Transverse colon (tissue), 4 donors: Measurements from ENCODE around the gene RFFL. TPM values are rescaled to one million over a fixed set of nuclear protein-coding genes. Genes with fewer than 3 reads are reported as not detected.

Source experiments
- DNase-seq: peaks from one replicate; pipeline ENCODE4 v3.0.0-alpha.2; 2019
- H3K27ac ChIP-seq, 4 donors: fragments of 200-600 bp; sonication (generic); 2 replicates each; pipeline ENCODE4 v1.5.1; 2016 to 2018; ENCODE audit warnings: inconsistent platforms in 4 of 4
- H3K27me3 ChIP-seq: fragments of 200-600 bp; sonication (generic); 2 replicates; pipeline ENCODE4 v1.5.1; 2017; ENCODE audit warnings: inconsistent platforms
- H3K36me3 ChIP-seq, 4 donors: fragments of 200-600 bp; sonication (generic); 2 replicates each; pipeline ENCODE4 v1.5.1; 2017 to 2019; ENCODE audit warnings: inconsistent platforms in 4 of 4
- H3K4me1 ChIP-seq, 4 donors: fragments of 200-600 bp; sonication (generic); 2 replicates each; pipeline ENCODE4 v1.5.1; 2017 to 2020; ENCODE audit warnings: inconsistent platforms in 4 of 4
- H3K4me3 ChIP-seq, 4 donors: fragments of 200-600 bp; sonication (generic); 1 replicate in 1 of 4; 2 replicates in 3 of 4; pipeline versions ENCODE4 v1.5.1 to v1.6.1; 2017 to 2019; ENCODE audit warnings: inconsistent platforms in 4 of 4
- H3K9me3 ChIP-seq, 2 donors: fragments of 200-600 bp; sonication (generic); 2 replicates each; pipeline ENCODE4 v1.5.1; 2017 to 2019; ENCODE audit warnings: inconsistent platforms in 2 of 2
- CTCF ChIP-seq, 5 experiments: fragments of 200-600 bp in 3 of 5; fragments of 450-650 bp in 2 of 5; sonication (generic) in 3 of 5; IDR thresholded peaks; 1 replicate in 2 of 5; 2 replicates in 3 of 5; pipeline ENCODE4 v1.5.1; 2016 to 2017; ENCODE audit warnings: antibody characterized with exemption in 5 of 5, inconsistent platforms in 3 of 5, mild to moderate bottlenecking in 2 of 5, moderate library complexity in 1 of 5
- EP300 ChIP-seq: sonication (generic); formaldehyde crosslinking; IDR thresholded peaks from one replicate; pipeline ENCODE4 v1.6.1; 2017; ENCODE audit warnings: antibody characterized with exemption, low read depth
- POLR2A ChIP-seq: fragments of 450-650 bp; IDR thresholded peaks from one replicate; pipeline ENCODE4 v1.6.1; 2016; ENCODE audit warnings: antibody characterized with exemption, mild to moderate bottlenecking, moderate library complexity
- WGBS, 2 donors: methylation state at CpG; one replicate each; pipeline ENCODE4 v1.1.5; 2018; ENCODE audit warnings: low coverage in 1 of 2; 5-methylcytosine and 5-hydroxymethylcytosine counted together
- in situ Hi-C, 4 donors: fragments of 200-750 bp; cut with MboI; loops; one replicate each; pipeline versions ENCODE4 v1.15.0 to v1.15.1; 2017; ENCODE audit warnings: low sequenced_read_pairs in 3 of 4, low pct_ligation_motif_present in 1 of 4, low pct_unique_long_range_greater_than_20kb in 1 of 4
- intact Hi-C: fragments of 100-400 bp; cut with DNase I; formaldehyde crosslinking; loops from one replicate; pipeline ENCODE4 v1.15.1; 2023; ENCODE audit warnings: low total_unique reads
- small RNA-seq, 4 donors: library from RNA; depleted of rRNA; stranded (forward); fragments of <200 nt; gene quantifications; one replicate each; pipeline ENCODE3, GENCODE V24; 2016
- total RNA-seq, 4 donors: library from RNA; depleted of rRNA; stranded (reverse); fragments of >200 nt; gene quantifications; one replicate each; pipeline ENCODE4 v1.1.0, GENCODE V29; 2016

Gene RFFL
- total RNA-seq, 4 donors from 2014 or later, result 40.6 to 75.8 (median 50.7) TPM

- Histone ChIP-seq H3K4me3 (no peak overlapping the region), H3K36me3 (peaks cover 0 to 3% (median 0%) of the 10 kb centered on the region in 4 donors), H3K4me1 (peaks cover 11 to 21% (median 14%) of the 10 kb centered on the region in 4 donors), H3K27ac (no peak overlapping the region), H3K9me3 (no peaks in the 10 kb centered on the region), H3K27me3 (no peaks in the 10 kb centered on the region)
- no peak for TF ChIP-seq POLR2A
- no peak for TF ChIP-seq CTCF (IDR thresholded peaks at IDR 0.05)
- TF ChIP-seq EP300, result no peak
- intact Hi-C loops, result no loop called here
- DNase-seq, result no peak
- WGBS, 2 donors, result 83 to 92% methylated on average over 1 of the region's 1 CpG
- in situ Hi-C loops, result no loop called here
Measured at GRCh38 chr17:34958438-34958837, 105.1 kb downstream of the RFFL start.

Small RNA genes within 50 kb of the gene (small RNA-seq; reads per million reads assigned to genes)
- gene AC004223.1 (0 reads per million in 4 donors), gene RNU6-840P (0 reads per million in 4 donors)

Other genes with a start within 250 kb of the RFFL start
- gene CCT6B, start 102.2 kb downstream of the RFFL start, total RNA-seq, result 1 to 10 TPM in 1 of 4 donors, under 1 TPM in 1, not detected in 2; 0.96 to 1.9 TPM
- 10 to 100 TPM; 10.9 to 21.7 (median 14.1) TPM for gene ZNF830, start 102.2 kb downstream of the RFFL start, total RNA-seq
- gene LIG3, start 83.2 kb downstream of the RFFL start, total RNA-seq, result 10 to 100 TPM in 3 of 4 donors, 1 to 10 TPM in 1; 9.8 to 44.5 (median 23.9) TPM
- gene RAD51D, start 56.2 kb upstream of the RFFL start, total RNA-seq, result 10 to 100 TPM in 1 of 4 donors, 1 to 10 TPM in 3; 5.6 to 60.3 (median 7.8) TPM
- gene FNDC8, start 57.9 kb upstream of the RFFL start, total RNA-seq, result not detected
- 10 to 100 TPM in 1 of 4 donors, 1 to 10 TPM in 3; 4.0 to 13.2 (median 6.9) TPM for gene NLE1, start 78.6 kb upstream of the RFFL start, total RNA-seq
- under 1 TPM in 1 of 4 donors, not detected in 3; 0.14 TPM for gene UNC45B, start 84.1 kb upstream of the RFFL start, total RNA-seq
- gene SLC35G3, start 130.7 kb upstream of the RFFL start, total RNA-seq, result not detected
- 10 to 100 TPM in 1 of 4 donors, 1 to 10 TPM in 3; 2.8 to 14.0 (median 5.7) TPM for gene SLFN5, start 179.4 kb upstream of the RFFL start, total RNA-seq